ENCODE results near the gene ADGRF4.

DNA sequence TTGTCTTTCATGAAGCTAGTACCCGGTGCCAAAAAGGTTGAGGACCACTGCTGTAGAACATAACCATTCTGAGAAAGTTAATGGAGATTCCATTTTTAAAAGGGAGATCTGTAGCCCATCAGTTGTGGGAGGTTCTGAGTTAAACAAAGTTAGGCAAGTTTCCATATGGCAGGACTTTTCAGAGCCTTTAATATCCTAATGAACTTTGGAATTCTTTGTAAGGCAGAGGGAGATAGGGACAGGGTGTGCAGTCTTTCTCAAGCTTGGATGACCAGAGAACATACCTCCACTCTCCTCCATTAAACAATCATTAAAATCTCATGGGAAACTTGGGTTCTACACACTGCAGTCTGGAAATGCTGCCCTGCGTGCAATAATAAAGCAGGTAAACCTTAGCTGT, 14.8 kb downstream of the ADGRF4 start:
- TF ChIP-seq, protein P1, sequence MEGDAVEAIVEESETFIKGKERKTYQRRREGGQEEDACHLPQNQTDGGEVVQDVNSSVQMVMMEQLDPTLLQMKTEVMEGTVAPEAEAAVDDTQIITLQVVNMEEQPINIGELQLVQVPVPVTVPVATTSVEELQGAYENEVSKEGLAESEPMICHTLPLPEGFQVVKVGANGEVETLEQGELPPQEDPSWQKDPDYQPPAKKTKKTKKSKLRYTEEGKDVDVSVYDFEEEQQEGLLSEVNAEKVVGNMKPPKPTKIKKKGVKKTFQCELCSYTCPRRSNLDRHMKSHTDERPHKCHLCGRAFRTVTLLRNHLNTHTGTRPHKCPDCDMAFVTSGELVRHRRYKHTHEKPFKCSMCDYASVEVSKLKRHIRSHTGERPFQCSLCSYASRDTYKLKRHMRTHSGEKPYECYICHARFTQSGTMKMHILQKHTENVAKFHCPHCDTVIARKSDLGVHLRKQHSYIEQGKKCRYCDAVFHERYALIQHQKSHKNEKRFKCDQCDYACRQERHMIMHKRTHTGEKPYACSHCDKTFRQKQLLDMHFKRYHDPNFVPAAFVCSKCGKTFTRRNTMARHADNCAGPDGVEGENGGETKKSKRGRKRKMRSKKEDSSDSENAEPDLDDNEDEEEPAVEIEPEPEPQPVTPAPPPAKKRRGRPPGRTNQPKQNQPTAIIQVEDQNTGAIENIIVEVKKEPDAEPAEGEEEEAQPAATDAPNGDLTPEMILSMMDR (IDR thresholded peaks at IDR 0.05): no peak
- TF ChIP-seq POLR2A (IDR thresholded peaks at IDR 0.05): no peak
